GM18951 (cell line): Measurements from ENCODE around the gene KCNIP4.

Source experiments
- POLR2A ChIP-seq: IDR thresholded peaks from 4 replicates; pipeline ENCODE4 v1.6.1; 2011; ENCODE audit warnings: mild to moderate bottlenecking; ENCODE audit not compliant: insufficient read length, insufficient read depth; ENCODE audit errors: extremely low read depth
- in situ Hi-C: fragments of 300-500 bp; cut with MboI; formaldehyde crosslinking; loops from one replicate; pipeline ENCODE4 v1.12.0; 2022; ENCODE audit warnings: low sequenced_read_pairs, mixed read lengths, inconsistent platforms; ENCODE audit not compliant: unreplicated experiment

KCNIP4 gene

GRCh38 chr4:21061902-21062301, 886.7 kb downstream of the KCNIP4 start:
- in situ Hi-C loops, result no loop called here
- TF ChIP-seq POLR2A, result no peak

GRCh38 chr4:21046141-21046540, 902.4 kb downstream of the KCNIP4 start:
- in situ Hi-C loops, result no loop called here

GRCh38 chr4:21045119-21045518, 903.5 kb downstream of the KCNIP4 start:
- in situ Hi-C loops, result no loop called here
- no peak for TF ChIP-seq POLR2A

More at GRCh38 chr4:21046141-21046540, 902.4 kb downstream of the KCNIP4 start:
- no peak for TF ChIP-seq POLR2A

GRCh38 chr4:21041708-21042107, 906.9 kb downstream of the KCNIP4 start:
- in situ Hi-C loops, result no loop called here
- no peak for TF ChIP-seq POLR2A

- TF ChIP-seq POLR2A, result no peak
- in situ Hi-C loops, result no loop called here
Observed at GRCh38 chr4:21034728-21035127, 913.8 kb downstream of the KCNIP4 start.

GRCh38 chr4:21032089-21032645, 916.4 kb downstream of the KCNIP4 start:
- in situ Hi-C loops, result no loop called here
- TF ChIP-seq POLR2A, result no peak

GRCh38 chr4:21018817-21019216, 929.8 kb downstream of the KCNIP4 start:
- in situ Hi-C loops, result no loop called here
- TF ChIP-seq POLR2A, result no peak

GRCh38 chr4:21013501-21013900, 935.1 kb downstream of the KCNIP4 start:
- no peak for TF ChIP-seq POLR2A
- in situ Hi-C loops, result no loop called here

GRCh38 chr4:21012851-21013331, 935.7 kb downstream of the KCNIP4 start:
- no peak for TF ChIP-seq POLR2A
- in situ Hi-C loops, result no loop called here

- in situ Hi-C loops, result no loop called here
- TF ChIP-seq POLR2A, result no peak
Observed at GRCh38 chr4:21011106-21011505, 937.5 kb downstream of the KCNIP4 start.

GRCh38 chr4:21009956-21010355, 938.6 kb downstream of the KCNIP4 start:
- TF ChIP-seq POLR2A, result no peak
- in situ Hi-C loops, result no loop called here

- no peak for TF ChIP-seq POLR2A
- in situ Hi-C loops, result no loop called here
Observed at GRCh38 chr4:21005647-21006046, 942.9 kb downstream of the KCNIP4 start.

GRCh38 chr4:21002976-21003375, 945.6 kb downstream of the KCNIP4 start:
- in situ Hi-C loops, result no loop called here
- TF ChIP-seq POLR2A, result no peak

- in situ Hi-C loops, result no loop called here
- no peak for TF ChIP-seq POLR2A
Observed at GRCh38 chr4:21002286-21002685, 946.3 kb downstream of the KCNIP4 start.

- TF ChIP-seq POLR2A, result no peak
- in situ Hi-C loops, result no loop called here
Observed at GRCh38 chr4:21001490-21001889, 947.1 kb downstream of the KCNIP4 start.

GRCh38 chr4:20997886-20998285, 950.7 kb downstream of the KCNIP4 start:
- no peak for TF ChIP-seq POLR2A
- in situ Hi-C loops, result no loop called here
